Measurements from ENCODE around the gene FUT3. TPM values are rescaled to one million over a fixed set of nuclear protein-coding genes. Genes with fewer than 3 reads are reported as not detected.

FUT3 gene
- polyA plus RNA-seq, 1 experiment, result not detected

- TF ChIP-seq, protein P1, sequence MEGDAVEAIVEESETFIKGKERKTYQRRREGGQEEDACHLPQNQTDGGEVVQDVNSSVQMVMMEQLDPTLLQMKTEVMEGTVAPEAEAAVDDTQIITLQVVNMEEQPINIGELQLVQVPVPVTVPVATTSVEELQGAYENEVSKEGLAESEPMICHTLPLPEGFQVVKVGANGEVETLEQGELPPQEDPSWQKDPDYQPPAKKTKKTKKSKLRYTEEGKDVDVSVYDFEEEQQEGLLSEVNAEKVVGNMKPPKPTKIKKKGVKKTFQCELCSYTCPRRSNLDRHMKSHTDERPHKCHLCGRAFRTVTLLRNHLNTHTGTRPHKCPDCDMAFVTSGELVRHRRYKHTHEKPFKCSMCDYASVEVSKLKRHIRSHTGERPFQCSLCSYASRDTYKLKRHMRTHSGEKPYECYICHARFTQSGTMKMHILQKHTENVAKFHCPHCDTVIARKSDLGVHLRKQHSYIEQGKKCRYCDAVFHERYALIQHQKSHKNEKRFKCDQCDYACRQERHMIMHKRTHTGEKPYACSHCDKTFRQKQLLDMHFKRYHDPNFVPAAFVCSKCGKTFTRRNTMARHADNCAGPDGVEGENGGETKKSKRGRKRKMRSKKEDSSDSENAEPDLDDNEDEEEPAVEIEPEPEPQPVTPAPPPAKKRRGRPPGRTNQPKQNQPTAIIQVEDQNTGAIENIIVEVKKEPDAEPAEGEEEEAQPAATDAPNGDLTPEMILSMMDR (IDR thresholded peaks at IDR 0.05; ENCODE audit: low read depth, low read length), result no peak
- Histone ChIP-seq H3K9me3 (ENCODE audit: control insufficient read depth, insufficient read depth, low read length) (no peaks in the 10 kb centered on the region; the same call in 1 of the 2 replicates), H3K4me3 (ENCODE audit: low read depth, low read length) (no peak overlapping the region), H3K27me3 (ENCODE audit: control insufficient read depth, insufficient read depth, low read length) (no peaks in the 10 kb centered on the region), H3K27ac (ENCODE audit: low read depth, low read length) (no peak overlapping the region)
- POLR2A ChIA-PET, result interaction anchor here (0.5 to 1.2 kb wide), 2 partner anchors 9 to 10 kb away, joined by 4 to 6 read pairs; partner anchors contain the start of genes NDUFA11 and VMAC
- CTCF ChIA-PET, result interaction anchor here (1.1 to 4.6 kb wide), 3 partner anchors 8 to 90 kb away, joined by 5 to 141 read pairs (median 7); partner anchors contain the start of gene NRTN
- DNase-seq (ENCODE audit: low read depth, low spot score), result no peak
These were observed 42.9 kb upstream of the FUT3 start for GRCh38 chr19:5893907-5894703.

DNA sequence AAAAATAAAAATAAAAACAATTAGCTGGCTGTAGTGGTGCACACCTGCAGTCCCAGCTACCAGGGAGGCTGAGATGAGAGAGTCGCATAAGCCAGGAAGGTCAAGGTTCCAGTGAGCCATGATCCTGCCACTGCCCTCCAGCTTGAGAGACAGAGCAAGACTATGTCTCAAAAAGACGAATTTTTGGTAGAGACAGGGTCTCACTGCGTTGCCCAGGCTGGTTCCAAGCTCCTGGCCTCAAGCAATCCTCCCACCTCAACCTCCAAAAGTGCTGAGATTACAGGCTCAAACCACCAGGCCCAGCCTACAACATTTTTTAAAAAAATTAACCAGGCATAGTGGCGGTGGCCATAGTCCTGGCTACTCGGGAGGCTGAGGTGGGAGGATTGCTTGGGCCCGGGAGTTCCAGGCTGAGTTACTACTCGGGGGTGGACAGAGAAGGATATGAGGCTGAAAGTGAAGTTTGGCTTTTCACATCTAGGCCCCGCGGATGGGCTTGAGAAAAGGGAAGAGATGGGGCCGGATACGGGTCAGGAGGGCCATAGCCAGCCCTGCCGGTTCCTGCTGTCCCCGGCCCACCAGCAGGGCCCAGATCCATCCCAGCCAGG, 42.2 kb upstream of the FUT3 start:
- ChIA-PET CTCF (interaction anchor here (0.5 to 4.6 kb wide), 8 partner anchors 9 to 129 kb away, joined by 3 to 141 read pairs (median 4); partner anchors contain the start of gene NRTN), POLR2A (interaction anchor here (0.5 to 1.2 kb wide), 2 partner anchors 9 to 11 kb away, joined by 4 to 6 read pairs; partner anchors contain the start of genes NDUFA11 and VMAC)
- TF ChIP-seq, protein P1 (IDR thresholded peaks at IDR 0.05; ENCODE audit: low read depth, low read length), result no peak
- no peaks in the 10 kb centered on the region; the same call in 1 of the 2 replicates for H3K9me3 ChIP-seq (ENCODE audit: control insufficient read depth, insufficient read depth, low read length)
- no peaks in the 10 kb centered on the region for H3K27me3 ChIP-seq (ENCODE audit: control insufficient read depth, insufficient read depth, low read length)
- H3K4me3 ChIP-seq (ENCODE audit: low read depth, low read length), result no peak overlapping the region
- no peak overlapping the region for H3K27ac ChIP-seq (ENCODE audit: low read depth, low read length)
- no peak for DNase-seq (ENCODE audit: low read depth, low spot score)

GRCh38 chr19:5892772-5893275, 41.6 kb upstream of the FUT3 start:
- CTCF ChIA-PET, result interaction anchor here (0.5 to 4.6 kb wide), 9 partner anchors 9 to 129 kb away, joined by 3 to 141 read pairs (median 4); partner anchors contain the start of gene NRTN
- Histone ChIP-seq H3K27me3 (ENCODE audit: control insufficient read depth, insufficient read depth, low read length) (no peaks in the 10 kb centered on the region), H3K4me3 (ENCODE audit: low read depth, low read length) (no peak overlapping the region), H3K27ac (ENCODE audit: low read depth, low read length) (no peak overlapping the region), H3K9me3 (ENCODE audit: control insufficient read depth, insufficient read depth, low read length) (no peaks in the 10 kb centered on the region; the same call in 1 of the 2 replicates)
- POLR2A ChIA-PET, result interaction anchor here (1.1 to 1.2 kb wide), 2 partner anchors 11 to 64 kb away, joined by 4 to 6 read pairs; partner anchors contain the start of genes NDUFA11 and VMAC
- DNase-seq (ENCODE audit: low read depth, low spot score), result no peak
- TF ChIP-seq, protein P1 (IDR thresholded peaks at IDR 0.05; ENCODE audit: low read depth, low read length), result no peak

DNA sequence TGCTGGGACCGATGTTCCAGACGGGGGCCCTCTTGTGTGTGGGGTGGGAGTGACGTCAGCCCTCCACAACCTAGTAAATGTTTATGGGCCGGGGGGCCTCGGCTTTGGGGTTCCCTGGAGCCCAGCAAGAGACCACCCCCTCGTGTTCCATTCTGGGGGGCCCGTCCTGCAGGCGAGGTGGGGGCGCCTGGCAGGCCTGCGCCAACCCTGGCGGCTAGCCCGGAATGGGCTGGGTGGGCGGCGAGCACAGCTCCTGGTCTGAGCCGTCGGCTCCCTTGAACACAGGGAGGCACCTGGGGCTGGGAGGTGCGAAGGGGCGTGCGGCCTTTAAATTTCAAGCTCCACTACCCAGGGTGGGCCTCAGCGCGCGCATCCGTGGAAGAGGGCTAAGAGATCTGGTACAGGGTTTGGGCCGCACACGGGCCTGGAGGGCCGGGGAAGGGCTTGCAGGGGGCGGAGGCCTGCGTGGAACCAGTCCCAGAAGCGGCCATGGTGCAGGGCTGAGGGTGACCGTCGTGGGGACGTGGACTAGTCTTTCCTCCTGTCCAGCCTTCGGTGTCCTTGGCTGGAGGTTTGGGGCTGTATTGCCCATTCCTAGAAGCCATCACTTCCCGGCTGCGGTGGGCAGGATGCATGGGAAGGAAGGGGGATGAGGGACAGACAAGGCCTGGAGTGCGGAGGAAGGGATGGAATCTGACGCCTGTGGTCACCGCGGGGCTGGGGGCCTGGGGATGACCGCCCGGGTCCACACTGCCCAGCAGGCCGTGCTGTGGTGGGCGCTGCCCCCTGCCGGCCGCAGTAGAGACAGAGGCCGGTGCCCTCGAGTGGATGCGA, 40.9 kb upstream of the FUT3 start:
- ChIA-PET POLR2A (interaction anchor here (0.6 to 1.1 kb wide), 3 partner anchors 8 to 88 kb away, joined by 4 to 6 read pairs (median 4); no protein-coding TSS in a partner anchor), CTCF (interaction anchor here (0.6 to 4.6 kb wide), 10 partner anchors 11 to 100 kb away, joined by 3 to 141 read pairs (median 3); partner anchors contain the start of genes NDUFA11 and NRTN)
- Histone ChIP-seq H3K9me3 (ENCODE audit: control insufficient read depth, insufficient read depth, low read length) (no peaks in the 10 kb centered on the region; the same call in 1 of the 2 replicates), H3K27me3 (ENCODE audit: control insufficient read depth, insufficient read depth, low read length) (no peaks in the 10 kb centered on the region), H3K27ac (ENCODE audit: low read depth, low read length) (no peak overlapping the region), H3K4me3 (ENCODE audit: low read depth, low read length) (no peak overlapping the region)
- no peak for DNase-seq (ENCODE audit: low read depth, low spot score)
- TF ChIP-seq, protein P1 (IDR thresholded peaks at IDR 0.05; ENCODE audit: low read depth, low read length), result peak; percentile 83

Measured in AG04450 (cell line).